Measurements from ENCODE around the gene REV3L. TPM values are rescaled to one million over a fixed set of nuclear protein-coding genes. Genes with fewer than 3 reads are reported as not detected.

Gene REV3L
- total and polyA plus RNA-seq, 2 of the 8 experiments (the other 6 are each of a cell fraction or from before 2014, with no cell fraction given), result 2.1 to 6.6 TPM

DNA sequence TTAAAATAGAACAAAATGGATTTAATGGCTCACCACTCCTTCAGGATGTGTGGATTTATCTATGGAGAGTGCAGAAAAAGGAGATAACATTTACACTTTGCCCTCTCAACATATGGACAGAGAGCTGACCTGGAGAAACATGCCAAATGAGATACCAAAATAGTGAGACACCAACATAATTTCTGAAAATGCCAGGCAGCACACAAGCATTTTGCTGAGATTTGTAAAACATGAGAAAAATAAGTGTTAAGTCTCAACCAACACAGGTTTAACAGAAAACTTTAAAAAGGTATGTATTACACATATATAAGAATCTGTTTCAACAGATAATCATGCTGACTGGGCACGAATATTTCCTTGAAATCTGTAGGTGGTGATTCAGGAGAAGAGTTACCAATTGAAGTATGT, 145.2 kb downstream of the REV3L start:
- ChIA-PET POLR2A (ENCODE audit: partially characterized antibody) (no interaction called here), CTCF (ENCODE audit: partially characterized antibody) (no interaction called here)
- Histone ChIP-seq H3K27ac (ENCODE audit: low read depth, low read length) (no peak overlapping the region), H3K36me3 (ENCODE audit: control insufficient read depth in 2 of 4, insufficient read depth in 4 of 4, low read length in 3 of 4) (no peaks in the 10 kb centered on the region), H3K23me2 (ENCODE audit: low read depth, low read length) (no peaks in the 10 kb centered on the region), H3K9me3 (ENCODE audit: insufficient read depth in 2 of 2, low read depth in 1 of 2, low read length in 1 of 2) (no peaks in the 10 kb centered on the region), H4K20me1 (replicated peaks in 1 of 2; ENCODE audit: control insufficient read depth in 1 of 2, insufficient read depth in 2 of 2, low read length in 2 of 2) (no peaks in the 10 kb centered on the region), H3K18ac (ENCODE audit: extremely low read depth, low read length) (no peak overlapping the region), H4K8ac (ENCODE audit: extremely low read depth, insufficient read depth, low read length) (no peak overlapping the region), H2BK12ac (ENCODE audit: low read depth, low read length) (no peak overlapping the region; the same call in 1 of the 2 replicates), H3K79me1 (ENCODE audit: low read depth, low read length) (no peaks in the 10 kb centered on the region), H3K4me3 (ENCODE audit: extremely low read depth in 1 of 4, insufficient read depth in 2 of 4, low read depth in 3 of 4, low read length in 4 of 4) (no peak overlapping the region), H2BK20ac (ENCODE audit: low read length) (no peak overlapping the region), H3K4me1 (replicated peaks in 1 of 4; ENCODE audit: control insufficient read depth in 3 of 4, insufficient read depth in 4 of 4, low read length in 3 of 4) (no peaks in the 10 kb centered on the region), H2AFZ (ENCODE audit: low read length) (no peak overlapping the region), H3K79me2 (ENCODE audit: control insufficient read depth in 1 of 2, insufficient read depth in 2 of 2, low read length in 2 of 2) (no peaks in the 10 kb centered on the region), H4K5ac (ENCODE audit: insufficient read length, low read depth, low read length) (no peak overlapping the region), H4K91ac (replicated peaks; ENCODE audit: insufficient read length, low read length) (no peak overlapping the region), H3K9ac (replicated peaks in 1 of 4; ENCODE audit: extremely low read depth in 1 of 4, low read depth in 3 of 4, low read length in 3 of 4) (no peak overlapping the region), H2BK15ac (ENCODE audit: low read length) (no peak overlapping the region), H2BK120ac (replicated peaks; ENCODE audit: low read depth, low read length) (no peak overlapping the region), H3K4me2 (ENCODE audit: insufficient read depth in 1 of 2, low read depth in 2 of 2, low read length in 2 of 2) (no peak overlapping the region), H3K56ac (replicated peaks; ENCODE audit: insufficient read length, low read depth, low read length) (no peak overlapping the region), H2BK5ac (ENCODE audit: low read depth, low read length) (no peak overlapping the region), H3K23ac (ENCODE audit: insufficient read length) (no peak overlapping the region), H2AK5ac (ENCODE audit: low read depth, low read length) (no peak overlapping the region), H3K14ac (ENCODE audit: insufficient read length) (no peak overlapping the region), H3K4ac (replicated peaks; ENCODE audit: insufficient read length, low read depth, low read length) (no peak overlapping the region), H3K27me3 (replicated peaks in 1 of 4; ENCODE audit: control insufficient read depth in 3 of 4, extremely low read depth in 1 of 4, insufficient read depth in 3 of 4, low read length in 3 of 4) (no peaks in the 10 kb centered on the region)
- WGBS, 2 experiments (ENCODE audit: extremely low coverage in 1 of 2, insufficient coverage in 1 of 2, insufficient read length in 1 of 2, insufficient replicate concordance in 2 of 2, low coverage in 1 of 2, low lambda C conversion rate in 2 of 2, missing lambda C conversion rate in 1 of 2), result 89% methylated on average over 1 of the region's 1 CpG; no CpG with 5 or more reads in 1 of the 2 experiments
- no peak for FAIRE-seq
- no peak for DNase-seq (ENCODE audit: low read depth in 1 of 2, low spot score in 2 of 2)
- TF ChIP-seq PHF8 (conservative IDR thresholded peaks at IDR 0.05; ENCODE audit: low read depth, low read length) (no peak), CTBP2 (IDR thresholded peaks at IDR 0.05; ENCODE audit: borderline replicate concordance, insufficient read depth, insufficient read length, low read length) (no peak), TAF7 (optimal IDR thresholded peaks at IDR 0.05; ENCODE audit: borderline replicate concordance, low read depth, low read length) (no peak), MAFK (IDR thresholded peaks at IDR 0.05; ENCODE audit: low read depth, low read length) (no peak), YY1 (IDR thresholded peaks at IDR 0.05; ENCODE audit: low read depth, low read length) (no peak), BACH1 (IDR thresholded peaks at IDR 0.05; ENCODE audit: low read length) (no peak)
- TF ChIP-seq, protein P1, sequence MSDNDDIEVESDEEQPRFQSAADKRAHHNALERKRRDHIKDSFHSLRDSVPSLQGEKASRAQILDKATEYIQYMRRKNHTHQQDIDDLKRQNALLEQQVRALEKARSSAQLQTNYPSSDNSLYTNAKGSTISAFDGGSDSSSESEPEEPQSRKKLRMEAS (IDR thresholded peaks at IDR 0.05), result no peak

Data from H1 (cell line).